ENCODE results near the gene SEPTIN12.

Gene SEPTIN12

DNA sequence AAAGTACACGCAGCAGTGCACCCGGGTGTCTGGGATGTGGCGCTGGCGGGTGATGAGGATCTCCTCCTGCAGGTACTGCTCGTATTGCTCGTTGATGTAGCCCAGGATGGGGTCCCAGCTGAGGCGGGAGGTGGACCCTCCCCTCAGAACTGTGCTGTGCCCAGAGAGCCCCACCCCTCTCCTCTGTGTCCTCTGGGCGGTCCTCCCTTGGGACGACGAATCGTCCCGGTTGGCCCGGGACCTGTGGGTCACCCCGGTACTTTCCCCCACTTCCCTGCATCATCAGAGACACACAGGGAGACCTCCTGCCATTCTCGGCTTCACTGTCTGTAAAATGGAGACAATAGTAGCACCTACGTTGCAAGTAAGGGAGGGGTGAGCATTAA is 4.2 kb downstream of the SEPTIN12 start:
- TF ChIP-seq, protein P1, sequence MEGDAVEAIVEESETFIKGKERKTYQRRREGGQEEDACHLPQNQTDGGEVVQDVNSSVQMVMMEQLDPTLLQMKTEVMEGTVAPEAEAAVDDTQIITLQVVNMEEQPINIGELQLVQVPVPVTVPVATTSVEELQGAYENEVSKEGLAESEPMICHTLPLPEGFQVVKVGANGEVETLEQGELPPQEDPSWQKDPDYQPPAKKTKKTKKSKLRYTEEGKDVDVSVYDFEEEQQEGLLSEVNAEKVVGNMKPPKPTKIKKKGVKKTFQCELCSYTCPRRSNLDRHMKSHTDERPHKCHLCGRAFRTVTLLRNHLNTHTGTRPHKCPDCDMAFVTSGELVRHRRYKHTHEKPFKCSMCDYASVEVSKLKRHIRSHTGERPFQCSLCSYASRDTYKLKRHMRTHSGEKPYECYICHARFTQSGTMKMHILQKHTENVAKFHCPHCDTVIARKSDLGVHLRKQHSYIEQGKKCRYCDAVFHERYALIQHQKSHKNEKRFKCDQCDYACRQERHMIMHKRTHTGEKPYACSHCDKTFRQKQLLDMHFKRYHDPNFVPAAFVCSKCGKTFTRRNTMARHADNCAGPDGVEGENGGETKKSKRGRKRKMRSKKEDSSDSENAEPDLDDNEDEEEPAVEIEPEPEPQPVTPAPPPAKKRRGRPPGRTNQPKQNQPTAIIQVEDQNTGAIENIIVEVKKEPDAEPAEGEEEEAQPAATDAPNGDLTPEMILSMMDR (conservative IDR thresholded peaks at IDR 0.05; ENCODE audit: low read length) = no peak
- H3K4me3 ChIP-seq (ENCODE audit: low read length) = no peak overlapping the region
- DNase-seq (ENCODE audit: low read depth) = no peak

DNA sequence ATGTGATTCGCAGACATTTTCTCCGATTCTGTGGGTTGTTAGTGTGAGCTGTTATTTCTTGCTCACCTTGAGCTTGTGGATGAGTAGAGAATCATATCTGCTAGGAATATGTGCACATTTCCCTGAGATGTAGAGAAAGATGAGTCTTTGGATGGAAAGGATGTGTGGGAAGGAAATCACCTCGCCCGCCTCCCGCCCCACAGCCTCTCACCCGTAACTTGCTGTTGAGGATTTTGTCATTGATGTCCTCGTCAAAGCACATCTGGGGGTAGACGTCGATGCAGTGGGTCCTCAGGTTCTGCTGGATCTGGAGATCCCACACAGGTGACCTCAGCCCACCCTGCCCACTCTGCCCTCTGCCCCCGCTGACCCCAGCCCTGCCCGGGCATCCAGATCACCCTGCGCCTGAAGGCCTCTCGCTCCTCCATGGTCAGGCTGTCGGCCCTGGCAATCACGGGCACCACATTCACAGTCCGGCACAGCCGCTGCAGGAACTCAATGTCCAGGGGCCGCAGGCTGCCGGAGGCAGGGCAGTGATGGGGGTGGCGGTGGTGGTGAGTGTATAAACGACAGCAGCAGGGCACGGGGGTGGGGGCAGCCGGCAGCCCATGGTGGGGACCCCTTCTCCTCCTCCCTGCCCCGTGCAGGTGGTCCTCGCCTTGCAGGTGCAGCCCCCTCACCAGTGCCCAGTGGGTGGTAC is 4.7 kb downstream of the SEPTIN12 start:
- TF ChIP-seq, protein P1 (conservative IDR thresholded peaks at IDR 0.05; ENCODE audit: low read length) = no peak
- DNase-seq (ENCODE audit: low read depth) = no peak
- no peak overlapping the region for H3K4me3 ChIP-seq (ENCODE audit: low read length)

GRCh38 chr16:4780235-4780634 is 7.9 kb downstream of the SEPTIN12 start:
- no peak for DNase-seq (ENCODE audit: low read depth)
- no peak overlapping the region for H3K4me3 ChIP-seq (ENCODE audit: low read length)
- TF ChIP-seq, protein P1 (conservative IDR thresholded peaks at IDR 0.05; ENCODE audit: low read length) = no peak

- DNase-seq (ENCODE audit: low read depth) = no peak
Measured at GRCh38 chr16:4778050-4778392, 10.1 kb downstream of the SEPTIN12 start.

GRCh38 chr16:4777339-4778049 is 10.7 kb downstream of the SEPTIN12 start:
- DNase-seq (ENCODE audit: low read depth) = no peak
- TF ChIP-seq, protein P1 (conservative IDR thresholded peaks at IDR 0.05; ENCODE audit: low read length) = no peak
- no peak overlapping the region for H3K4me3 ChIP-seq (ENCODE audit: low read length)

More at GRCh38 chr16:4778050-4778392, 10.1 kb downstream of the SEPTIN12 start:
- H3K4me3 ChIP-seq (ENCODE audit: low read length) = no peak overlapping the region
- TF ChIP-seq, protein P1 (conservative IDR thresholded peaks at IDR 0.05; ENCODE audit: low read length) = no peak

GRCh38 chr16:4776141-4776705 is 11.9 kb downstream of the SEPTIN12 start:
- H3K4me3 ChIP-seq (ENCODE audit: low read length) = no peak overlapping the region
- no peak for DNase-seq (ENCODE audit: low read depth)
- TF ChIP-seq, protein P1 (conservative IDR thresholded peaks at IDR 0.05; ENCODE audit: low read length) = no peak

GRCh38 chr16:4775005-4775404 is 13.1 kb downstream of the SEPTIN12 start:
- no peak overlapping the region for H3K4me3 ChIP-seq (ENCODE audit: low read length)
- TF ChIP-seq, protein P1 (conservative IDR thresholded peaks at IDR 0.05; ENCODE audit: low read length) = no peak
- DNase-seq (ENCODE audit: low read depth) = no peak

Data from AG10803 (cell line).